ENCODE data around the gene MTCL1.

MTCL1 gene

DNA sequence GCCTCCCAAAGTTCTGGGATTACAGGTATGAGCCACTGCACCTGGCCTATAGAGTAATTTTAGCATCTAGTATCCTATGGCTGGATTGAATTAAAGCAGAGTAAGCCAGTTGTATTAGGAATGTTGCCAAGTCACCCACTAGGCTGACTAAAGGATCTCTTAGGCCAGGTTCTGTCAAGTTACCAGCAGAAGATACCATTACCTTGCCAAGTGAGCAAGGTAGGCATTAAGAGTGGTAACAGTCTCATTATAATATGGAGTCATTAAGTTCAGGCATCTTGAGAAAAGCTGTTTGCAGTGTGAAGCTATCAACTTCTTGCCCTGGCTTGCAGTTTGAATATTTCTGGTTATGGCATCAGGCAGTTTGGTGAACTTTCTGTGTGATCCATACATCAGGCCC, 37.0 kb upstream of the MTCL1 start:
- Histone ChIP-seq H3K27ac (ENCODE audit: low read length) (no peak overlapping the region), H3K36me3 (ENCODE audit: control insufficient read depth, low read depth, low read length) (no peaks in the 10 kb centered on the region), H3K4me3 (ENCODE audit: low read length) (no peak overlapping the region), H3K9ac (ENCODE audit: low read length) (no peak overlapping the region), H3K4me1 (ENCODE audit: control insufficient read depth, low read depth, low read length) (peaks cover 4% of the 10 kb centered on the region), H3K9me3 (ENCODE audit: control insufficient read depth, low read depth, low read length) (no peaks in the 10 kb centered on the region), H3K27me3 (ENCODE audit: control insufficient read depth, insufficient read depth, low read length) (no peaks in the 10 kb centered on the region)

DNA sequence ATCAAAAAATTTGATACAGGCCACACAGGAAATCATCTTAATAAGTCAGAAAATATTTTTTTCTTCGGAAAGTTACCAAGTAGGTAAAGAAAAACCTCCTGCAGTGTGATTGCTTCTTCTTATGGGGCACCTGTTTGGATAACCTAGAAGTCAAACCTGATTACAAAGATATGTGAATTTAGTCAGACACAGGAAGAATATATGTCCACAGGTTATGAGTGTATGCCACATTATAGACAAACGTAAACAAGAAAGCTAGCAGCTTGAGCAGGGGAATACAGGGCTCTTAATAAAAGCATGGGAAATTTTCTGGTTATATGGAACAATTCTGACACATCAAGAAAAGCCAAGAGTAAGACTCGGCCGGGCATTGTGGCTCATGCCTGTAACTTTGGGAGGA, 35.8 kb upstream of the MTCL1 start:
- H3K4me1 ChIP-seq (ENCODE audit: control insufficient read depth, low read depth, low read length), result peaks cover 7% of the 10 kb centered on the region
- H3K4me3 ChIP-seq (ENCODE audit: low read length), result no peak overlapping the region
- H3K36me3 ChIP-seq (ENCODE audit: control insufficient read depth, low read depth, low read length), result no peaks in the 10 kb centered on the region
- no peaks in the 10 kb centered on the region for H3K27me3 ChIP-seq (ENCODE audit: control insufficient read depth, insufficient read depth, low read length)
- H3K27ac ChIP-seq (ENCODE audit: low read length), result no peak overlapping the region
- H3K9ac ChIP-seq (ENCODE audit: low read length), result no peak overlapping the region
- H3K9me3 ChIP-seq (ENCODE audit: control insufficient read depth, low read depth, low read length), result no peaks in the 10 kb centered on the region

DNA sequence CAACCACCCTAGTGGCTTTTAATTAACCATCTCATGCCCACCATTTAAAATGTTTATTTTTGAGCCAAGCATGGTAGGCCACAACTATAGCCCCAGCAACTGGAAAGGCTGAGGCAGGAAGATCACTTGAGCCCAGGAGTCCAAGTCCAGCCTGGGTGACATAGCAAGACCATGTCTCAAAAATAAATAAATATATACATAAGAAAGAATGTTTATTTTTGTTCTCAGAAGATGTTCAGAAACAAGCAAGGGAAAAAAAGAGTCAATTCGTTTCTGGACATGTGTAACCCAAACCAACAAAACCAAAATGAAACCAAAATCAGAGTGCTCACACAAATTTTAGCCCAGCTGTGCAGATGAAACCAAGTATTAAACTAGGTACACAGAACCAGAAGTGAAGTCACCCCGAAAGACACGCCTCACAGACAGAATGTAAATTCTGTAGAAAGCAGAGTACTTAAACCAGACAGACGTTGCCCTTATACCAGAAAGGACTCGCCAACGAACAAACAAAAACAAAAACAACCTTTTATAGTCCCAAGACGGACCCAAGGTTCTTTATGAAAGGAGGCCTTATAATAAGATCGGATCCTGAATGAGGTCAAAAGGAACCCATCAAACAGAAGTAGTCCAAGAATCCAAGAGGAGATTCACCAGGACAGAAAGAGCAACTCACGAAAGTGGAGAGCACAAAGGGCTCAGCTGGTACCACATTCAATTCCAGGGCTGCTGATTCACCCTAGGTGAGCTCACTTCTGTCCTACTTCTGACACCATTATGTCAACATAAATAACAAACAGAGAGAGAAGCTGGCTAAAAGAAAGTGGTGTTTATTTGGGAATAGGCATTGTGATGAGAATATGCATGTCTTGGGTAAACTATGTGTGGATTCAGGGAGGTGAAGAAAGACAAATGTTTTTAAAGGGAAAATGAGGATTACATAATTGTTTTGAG, 31.8 kb upstream of the MTCL1 start:
- no peak overlapping the region for H3K9ac ChIP-seq (ENCODE audit: low read length)
- H3K9me3 ChIP-seq (ENCODE audit: control insufficient read depth, low read depth, low read length), result no peaks in the 10 kb centered on the region
- H3K4me3 ChIP-seq (ENCODE audit: low read length), result no peak overlapping the region
- no peak overlapping the region for H3K27ac ChIP-seq (ENCODE audit: low read length)
- peaks cover 7% of the 10 kb centered on the region for H3K4me1 ChIP-seq (ENCODE audit: control insufficient read depth, low read depth, low read length)
- H3K27me3 ChIP-seq (ENCODE audit: control insufficient read depth, insufficient read depth, low read length), result no peaks in the 10 kb centered on the region
- no peaks in the 10 kb centered on the region for H3K36me3 ChIP-seq (ENCODE audit: control insufficient read depth, low read depth, low read length)

DNA sequence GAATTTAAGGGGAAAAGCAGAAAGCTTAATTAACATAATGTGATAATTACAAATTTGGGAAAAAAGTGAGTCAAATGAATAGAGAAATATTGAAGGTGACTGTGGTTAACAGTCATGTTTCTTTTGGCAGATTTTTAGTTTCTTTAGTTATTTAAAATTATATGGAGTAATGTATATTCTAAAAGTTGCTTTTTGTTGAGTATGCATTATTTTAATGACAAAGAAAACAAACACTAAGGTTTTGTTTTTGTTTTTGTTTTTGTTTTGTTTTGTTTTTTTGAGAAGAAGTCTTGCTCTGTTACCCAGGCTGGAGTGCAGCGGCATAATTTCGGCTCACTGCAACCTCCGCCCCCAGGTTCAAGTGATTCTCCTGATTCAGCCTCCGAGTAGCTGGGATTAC, 30.3 kb upstream of the MTCL1 start:
- Histone ChIP-seq H3K4me1 (ENCODE audit: control insufficient read depth, low read depth, low read length) (peaks cover 7% of the 10 kb centered on the region), H3K4me3 (ENCODE audit: low read length) (no peak overlapping the region), H3K36me3 (ENCODE audit: control insufficient read depth, low read depth, low read length) (no peaks in the 10 kb centered on the region), H3K27me3 (ENCODE audit: control insufficient read depth, insufficient read depth, low read length) (no peaks in the 10 kb centered on the region), H3K27ac (ENCODE audit: low read length) (no peak overlapping the region), H3K9me3 (ENCODE audit: control insufficient read depth, low read depth, low read length) (no peaks in the 10 kb centered on the region), H3K9ac (ENCODE audit: low read length) (no peak overlapping the region)

DNA sequence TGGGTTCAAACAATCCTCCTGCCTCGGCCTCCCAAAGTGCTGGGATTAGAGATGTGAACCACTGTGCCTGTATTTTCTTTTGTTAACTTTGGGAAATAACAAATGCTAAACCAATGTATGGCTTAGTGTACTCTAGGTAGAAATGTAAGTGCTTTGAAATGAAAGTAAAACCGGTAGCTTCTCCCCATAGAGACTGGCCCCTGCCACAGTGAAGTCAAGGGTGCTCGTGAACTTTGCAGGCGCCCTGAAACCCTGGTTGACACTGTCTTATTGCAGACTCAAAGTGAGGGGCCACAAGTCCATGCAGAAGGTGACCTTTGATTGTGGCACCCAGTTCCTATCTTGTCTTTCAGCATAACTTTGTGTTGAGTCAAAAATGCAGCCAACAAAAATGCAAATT, 24.2 kb upstream of the MTCL1 start:
- Histone ChIP-seq H3K4me1 (ENCODE audit: control insufficient read depth, low read depth, low read length) (peaks cover 5% of the 10 kb centered on the region), H3K27me3 (ENCODE audit: control insufficient read depth, insufficient read depth, low read length) (no peaks in the 10 kb centered on the region), H3K9ac (ENCODE audit: low read length) (no peak overlapping the region), H3K4me3 (ENCODE audit: low read length) (no peak overlapping the region), H3K36me3 (ENCODE audit: control insufficient read depth, low read depth, low read length) (no peaks in the 10 kb centered on the region), H3K9me3 (ENCODE audit: control insufficient read depth, low read depth, low read length) (no peaks in the 10 kb centered on the region), H3K27ac (ENCODE audit: low read length) (no peak overlapping the region)

DNA sequence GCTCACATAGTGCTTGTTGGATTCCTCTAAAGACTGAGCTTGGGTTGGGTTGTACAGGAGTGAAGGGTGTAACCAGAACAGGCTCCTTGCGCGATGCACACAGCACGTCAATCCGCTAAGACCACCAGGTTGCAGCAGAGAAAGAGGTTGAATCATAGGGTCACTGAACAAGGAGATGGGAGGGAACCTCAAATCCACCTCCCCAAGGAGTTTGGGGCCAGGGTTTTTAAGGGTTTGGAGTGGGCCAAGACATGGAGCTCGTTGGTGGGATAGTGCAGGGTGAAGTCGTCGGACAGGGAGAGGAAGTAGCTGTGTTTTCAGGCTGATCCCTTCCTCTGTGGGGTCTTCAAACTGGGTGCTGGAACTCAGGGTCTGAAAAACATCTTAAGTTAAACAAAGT, 20.8 kb upstream of the MTCL1 start:
- Histone ChIP-seq H3K9me3 (ENCODE audit: control insufficient read depth, low read depth, low read length) (no peaks in the 10 kb centered on the region), H3K9ac (ENCODE audit: low read length) (no peak overlapping the region), H3K27me3 (ENCODE audit: control insufficient read depth, insufficient read depth, low read length) (no peaks in the 10 kb centered on the region), H3K4me1 (ENCODE audit: control insufficient read depth, low read depth, low read length) (peaks cover 15% of the 10 kb centered on the region), H3K27ac (ENCODE audit: low read length) (no peak overlapping the region), H3K4me3 (ENCODE audit: low read length) (no peak overlapping the region), H3K36me3 (ENCODE audit: control insufficient read depth, low read depth, low read length) (no peaks in the 10 kb centered on the region)

DNA sequence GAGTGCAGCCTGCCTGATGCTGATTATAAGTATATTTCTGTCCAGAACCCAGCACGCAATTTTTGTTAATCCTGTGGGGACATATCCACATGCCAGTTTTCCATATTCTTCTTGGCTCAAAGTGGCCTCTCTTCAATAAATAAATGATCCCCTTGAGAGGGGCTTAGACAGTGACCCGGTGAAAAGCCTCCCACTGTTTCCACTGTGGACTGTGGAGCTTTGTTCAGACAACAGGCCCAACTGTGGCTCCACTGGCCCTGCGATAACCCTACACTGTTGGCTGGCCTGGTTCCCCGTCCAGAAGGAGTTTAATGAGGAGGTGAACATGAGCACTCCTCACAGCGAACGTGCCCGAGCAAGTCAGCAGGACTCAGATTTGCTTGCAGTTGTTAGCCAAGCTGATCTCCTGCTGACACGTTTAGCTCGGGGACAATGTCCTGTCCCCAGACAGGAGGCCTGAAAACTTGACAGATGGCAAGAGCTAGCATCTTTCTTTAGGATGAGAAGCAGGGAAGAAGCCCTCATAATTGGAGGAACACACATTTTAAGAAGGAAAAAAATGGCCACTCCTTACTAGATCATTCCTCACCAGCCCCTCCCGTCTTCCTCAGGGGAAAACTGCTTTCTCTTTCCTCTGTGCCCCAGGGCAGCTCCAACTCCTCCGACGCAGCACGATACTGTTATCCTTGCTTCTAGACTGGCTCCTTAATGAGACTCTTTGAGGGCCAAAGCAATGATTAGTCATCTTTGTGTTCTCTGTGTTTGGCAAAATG, 20.0 kb upstream of the MTCL1 start:
- H3K4me1 ChIP-seq (ENCODE audit: control insufficient read depth, low read depth, low read length), result peaks cover 15% of the 10 kb centered on the region
- no peaks in the 10 kb centered on the region for H3K36me3 ChIP-seq (ENCODE audit: control insufficient read depth, low read depth, low read length)
- no peaks in the 10 kb centered on the region for H3K9me3 ChIP-seq (ENCODE audit: control insufficient read depth, low read depth, low read length)
- H3K27me3 ChIP-seq (ENCODE audit: control insufficient read depth, insufficient read depth, low read length), result no peaks in the 10 kb centered on the region
- no peak overlapping the region for H3K27ac ChIP-seq (ENCODE audit: low read length)
- no peak overlapping the region for H3K9ac ChIP-seq (ENCODE audit: low read length)
- H3K4me3 ChIP-seq (ENCODE audit: low read length), result no peak overlapping the region

DNA sequence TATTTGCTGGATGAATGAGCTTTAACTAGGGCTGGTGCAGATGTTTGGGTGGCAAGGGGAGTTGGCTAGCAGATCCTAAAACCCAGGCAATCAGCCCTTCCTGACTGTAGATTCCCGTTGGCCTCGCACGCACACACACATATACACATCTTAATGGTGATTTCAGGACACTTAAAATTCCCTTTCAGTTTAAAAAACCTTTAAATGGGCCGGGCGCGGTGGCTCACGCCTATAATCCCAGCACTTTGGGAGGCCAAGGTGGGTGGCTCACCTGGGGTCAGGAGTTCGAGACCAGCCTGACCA, 19.5 kb upstream of the MTCL1 start:
- Histone ChIP-seq H3K4me1 (ENCODE audit: control insufficient read depth, low read depth, low read length) (peaks cover 15% of the 10 kb centered on the region), H3K4me3 (ENCODE audit: low read length) (no peak overlapping the region), H3K9me3 (ENCODE audit: control insufficient read depth, low read depth, low read length) (no peaks in the 10 kb centered on the region), H3K9ac (ENCODE audit: low read length) (no peak overlapping the region), H3K27me3 (ENCODE audit: control insufficient read depth, insufficient read depth, low read length) (no peaks in the 10 kb centered on the region), H3K27ac (ENCODE audit: low read length) (no peak overlapping the region), H3K36me3 (ENCODE audit: control insufficient read depth, low read depth, low read length) (no peaks in the 10 kb centered on the region)

DNA sequence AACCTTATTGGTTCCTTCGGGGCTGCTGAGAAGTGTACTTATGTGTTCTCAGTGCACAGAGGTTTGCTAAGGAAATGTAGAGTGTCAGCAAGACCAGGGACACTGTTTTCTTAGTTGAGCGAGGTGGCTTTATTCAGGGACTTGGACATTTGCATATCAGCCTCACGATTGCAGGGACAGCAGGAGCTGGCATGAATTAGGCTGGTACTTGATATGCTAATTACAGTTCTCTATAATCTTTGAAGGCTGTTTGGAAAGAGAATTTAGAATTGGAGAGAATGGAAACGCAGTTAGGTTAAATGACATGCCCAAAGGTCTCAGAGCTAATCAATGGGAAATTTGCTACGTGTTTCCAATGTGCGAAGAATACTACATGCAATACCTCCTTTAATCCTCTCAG, 18.7 kb upstream of the MTCL1 start:
- H3K9me3 ChIP-seq (ENCODE audit: control insufficient read depth, low read depth, low read length), result no peaks in the 10 kb centered on the region
- peaks cover 15% of the 10 kb centered on the region for H3K4me1 ChIP-seq (ENCODE audit: control insufficient read depth, low read depth, low read length)
- H3K27me3 ChIP-seq (ENCODE audit: control insufficient read depth, insufficient read depth, low read length), result no peaks in the 10 kb centered on the region
- H3K27ac ChIP-seq (ENCODE audit: low read length), result no peak overlapping the region
- no peaks in the 10 kb centered on the region for H3K36me3 ChIP-seq (ENCODE audit: control insufficient read depth, low read depth, low read length)
- no peak overlapping the region for H3K4me3 ChIP-seq (ENCODE audit: low read length)
- H3K9ac ChIP-seq (ENCODE audit: low read length), result no peak overlapping the region

DNA sequence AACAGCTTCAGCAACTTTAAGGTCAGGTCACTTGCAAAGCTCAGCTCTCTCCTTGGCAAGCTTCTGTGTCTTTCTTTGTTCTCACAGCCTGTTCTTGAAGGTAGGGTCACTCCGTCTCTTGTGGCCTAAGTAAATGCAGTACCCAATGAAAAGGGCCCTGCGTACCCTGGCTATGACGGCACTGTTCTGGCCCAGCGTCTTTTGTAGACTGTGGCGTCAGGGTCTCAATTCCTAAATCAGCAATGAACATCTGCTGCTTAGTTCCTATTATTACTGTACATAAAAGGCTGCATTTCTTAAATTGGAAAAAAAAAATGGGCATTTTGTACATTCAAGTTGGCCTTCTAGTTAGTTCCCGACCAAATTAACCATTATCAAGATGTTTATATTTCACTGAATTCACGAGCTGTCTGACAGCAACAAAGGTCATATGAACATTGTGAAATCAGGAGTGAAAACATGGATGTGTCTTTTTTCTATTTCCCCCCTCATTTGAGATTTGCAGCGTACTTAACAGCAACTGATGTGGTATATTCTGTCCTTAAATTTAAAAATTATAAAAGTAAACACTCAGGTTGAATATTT, 17.0 kb upstream of the MTCL1 start:
- Histone ChIP-seq H3K27me3 (ENCODE audit: control insufficient read depth, insufficient read depth, low read length) (no peaks in the 10 kb centered on the region), H3K4me3 (ENCODE audit: low read length) (no peak overlapping the region), H3K9ac (ENCODE audit: low read length) (no peak overlapping the region), H3K9me3 (ENCODE audit: control insufficient read depth, low read depth, low read length) (no peaks in the 10 kb centered on the region), H3K36me3 (ENCODE audit: control insufficient read depth, low read depth, low read length) (no peaks in the 10 kb centered on the region), H3K4me1 (ENCODE audit: control insufficient read depth, low read depth, low read length) (peaks cover 15% of the 10 kb centered on the region), H3K27ac (ENCODE audit: low read length) (no peak overlapping the region)

DNA sequence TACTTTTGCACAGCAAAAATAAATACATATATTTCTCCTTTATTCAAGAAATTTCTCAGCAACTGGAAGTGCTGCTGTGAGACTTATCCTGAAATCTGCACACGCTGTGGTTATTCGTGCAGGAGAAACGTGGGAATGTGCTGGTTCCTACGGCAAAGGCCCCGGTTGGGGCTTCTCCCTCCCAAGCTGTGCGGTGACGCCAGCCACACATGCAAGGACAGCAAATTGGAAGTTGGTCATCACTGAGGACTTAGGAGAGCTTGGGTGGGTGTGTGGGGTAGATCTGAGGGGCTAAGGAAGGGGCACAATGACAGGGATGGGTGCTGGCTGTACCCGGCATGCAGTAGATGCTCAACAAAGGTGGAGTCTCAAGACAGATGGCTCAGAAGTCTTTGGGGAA, 16.5 kb upstream of the MTCL1 start:
- Histone ChIP-seq H3K4me1 (ENCODE audit: control insufficient read depth, low read depth, low read length) (peaks cover 15% of the 10 kb centered on the region), H3K36me3 (ENCODE audit: control insufficient read depth, low read depth, low read length) (no peaks in the 10 kb centered on the region), H3K4me3 (ENCODE audit: low read length) (no peak overlapping the region), H3K9ac (ENCODE audit: low read length) (no peak overlapping the region), H3K9me3 (ENCODE audit: control insufficient read depth, low read depth, low read length) (no peaks in the 10 kb centered on the region), H3K27me3 (ENCODE audit: control insufficient read depth, insufficient read depth, low read length) (no peaks in the 10 kb centered on the region), H3K27ac (ENCODE audit: low read length) (no peak overlapping the region)

All from iPS-18a (cell line).